IMR-90 (cell line): Measurements from ENCODE around the gene BRD4. TPM values are rescaled to one million over a fixed set of nuclear protein-coding genes. Genes with fewer than 3 reads are reported as not detected.

Experiments
- ATAC-seq: fragments of 200-7000 bp; cut with Tn5 transposase; 2 replicates; pipeline ENCODE4 v1.9.1; 2020; ENCODE audit warnings: low read depth, mild to moderate bottlenecking, moderate library complexity
- BruUV-seq: library from RNA; stranded (reverse); fragments of 400-500 nt; replicated peaks from 2 replicates; lab custom pipeline; 2021; lab: Mats Ljungman, UMichigan
- CTCF ChIA-PET: fragments of 300-600 bp; formaldehyde crosslinking; extraction: SDS; loops from one replicate; lab custom pipeline; 2021; ENCODE audit warnings: antibody characterized with exemption; lab: Yijun Ruan, JAX
- POLR2A ChIA-PET: fragments of 300-600 bp; sonication (Branson Sonifier 250); formaldehyde crosslinking; loops from one replicate; lab custom pipeline; 2022; ENCODE audit warnings: antibody characterized with exemption; ENCODE audit not compliant: unreplicated experiment; lab: Charles Lee
- DNase-seq: peaks from one replicate; pipeline ENCODE4 v3.0.0; 2013
- H2AFZ ChIP-seq: replicated peaks from 2 replicates; pipeline ENCODE3; 2013; ENCODE audit warnings: low read length, mild to moderate bottlenecking; ENCODE audit not compliant: poor library complexity
- H2AK5ac ChIP-seq: 2 replicates; pipeline ENCODE4 v1.6.1; 2013; ENCODE audit warnings: low read depth, low read length, inconsistent platforms
- H2AK9ac ChIP-seq: replicated peaks from 2 replicates; pipeline ENCODE3; 2013; ENCODE audit warnings: mild to moderate bottlenecking, low read depth, low read length, moderate library complexity; ENCODE audit not compliant: poor library complexity
- H2BK120ac ChIP-seq: 2 replicates; pipeline ENCODE4 v1.6.1; 2013; ENCODE audit warnings: low read depth, low read length, inconsistent platforms
- H2BK15ac ChIP-seq: 3 replicates; pipeline ENCODE4 v1.6.1; 2013; ENCODE audit warnings: low read depth, low read length, inconsistent platforms
- H2BK20ac ChIP-seq: 2 replicates; pipeline ENCODE4 v1.6.1; 2013; ENCODE audit warnings: low read depth, mild to moderate bottlenecking, inconsistent platforms, low read length, moderate library complexity
- H2BK5ac ChIP-seq: 2 replicates; pipeline ENCODE4 v1.6.1; 2013; ENCODE audit warnings: mild to moderate bottlenecking, low read depth, low read length, inconsistent platforms; ENCODE audit not compliant: poor library complexity, severe bottlenecking
- H3K14ac ChIP-seq: replicated peaks from 2 replicates; pipeline ENCODE4 v1.6.1; 2013; ENCODE audit warnings: low read depth, low read length, inconsistent platforms
- H3K18ac ChIP-seq: 2 replicates; pipeline ENCODE4 v1.6.1; 2013; ENCODE audit warnings: low read depth, low read length, control low read depth
- H3K23ac ChIP-seq: 2 replicates; pipeline ENCODE4 v1.6.1; 2013; ENCODE audit warnings: low read depth, low read length, inconsistent platforms
- H3K27ac ChIP-seq: 2 replicates; pipeline ENCODE4 v1.5.1; 2013; ENCODE audit warnings: mild to moderate bottlenecking, control low read depth, low read length; ENCODE audit not compliant: insufficient read depth
- H3K27me3 ChIP-seq: 2 replicates; pipeline ENCODE4 v1.6.1; 2013; ENCODE audit warnings: low read length; ENCODE audit not compliant: control insufficient read depth, insufficient read depth
- H3K36me3 ChIP-seq: 2 replicates; pipeline ENCODE4 v1.6.1; 2013; ENCODE audit warnings: low read length, mixed read lengths; ENCODE audit not compliant: control insufficient read depth, insufficient read depth
- H3K4ac ChIP-seq: 2 replicates; pipeline ENCODE4 v1.6.1; 2013; ENCODE audit warnings: low read depth, low read length, inconsistent platforms
- H3K4me1 ChIP-seq: 2 replicates; pipeline ENCODE4 v1.6.1; 2013; ENCODE audit warnings: low read length, mixed read lengths; ENCODE audit not compliant: control insufficient read depth, insufficient read depth
- H3K4me2 ChIP-seq: 2 replicates; pipeline ENCODE4 v1.6.1; 2013; ENCODE audit warnings: low read depth, mild to moderate bottlenecking, control low read depth, low read length, moderate library complexity
- H3K4me3 ChIP-seq: 2 replicates; pipeline ENCODE4 v1.5.1; 2013; ENCODE audit warnings: low read depth, mild to moderate bottlenecking, control low read depth, low read length, moderate library complexity; ENCODE audit not compliant: insufficient read depth
- H3K56ac ChIP-seq: 2 replicates; pipeline ENCODE4 v1.6.1; 2013; ENCODE audit warnings: low read length, inconsistent platforms; ENCODE audit not compliant: insufficient read depth; ENCODE audit errors: extremely low read depth
- H3K79me1 ChIP-seq, 2 experiments: 2 replicates each; pipeline ENCODE4 v1.6.1; 2013; ENCODE audit warnings: low read length in 2 of 2, inconsistent platforms in 1 of 2, low read depth in 1 of 2
- H3K9ac ChIP-seq: 2 replicates; pipeline ENCODE4 v1.6.1; 2013; ENCODE audit warnings: low read depth, low read length, control low read depth
- H3K9me1 ChIP-seq: 2 replicates; pipeline ENCODE4 v1.6.1; 2013; ENCODE audit warnings: low read length, inconsistent platforms; ENCODE audit not compliant: insufficient read depth
- H3K9me3 ChIP-seq: 2 replicates; pipeline ENCODE4 v1.6.1; 2013; ENCODE audit warnings: low read length; ENCODE audit not compliant: control insufficient read depth, insufficient read depth
- H4K20me1 ChIP-seq: 2 replicates; pipeline ENCODE4 v1.6.1; 2013; ENCODE audit warnings: low read length, inconsistent platforms; ENCODE audit not compliant: insufficient read depth
- H4K5ac ChIP-seq: 2 replicates; pipeline ENCODE4 v1.6.1; 2013; ENCODE audit warnings: mild to moderate bottlenecking, low read depth, low read length, control low read depth
- H4K8ac ChIP-seq, 2 experiments: 2 replicates each; pipeline ENCODE4 v1.6.1; 2013; ENCODE audit warnings: low read depth in 2 of 2, low read length in 2 of 2, control low read depth in 1 of 2, inconsistent platforms in 1 of 2
- H4K91ac ChIP-seq: 2 replicates; pipeline ENCODE4 v1.6.1; 2013; ENCODE audit warnings: low read depth, low read length, inconsistent platforms; ENCODE audit not compliant: insufficient read depth
- BHLHE40 ChIP-seq: fragments of 150-350 bp; IDR thresholded peaks from 2 replicates; pipeline ENCODE4 v1.6.1; 2016; ENCODE audit warnings: mild to moderate bottlenecking, low read depth, low read length
- CHD1 ChIP-seq: IDR thresholded peaks from 2 replicates; pipeline ENCODE4 v1.6.1; 2012; ENCODE audit warnings: low read depth, low read length, improper control_type of control experiment
- FOS ChIP-seq: fragments of 150-350 bp; IDR thresholded peaks from 2 replicates; pipeline ENCODE4 v1.6.1; 2016; ENCODE audit warnings: low read depth, low read length
- MAFK ChIP-seq: IDR thresholded peaks from 2 replicates; pipeline ENCODE4 v1.6.1; 2012; ENCODE audit warnings: low read depth, low read length, improper control_type of control experiment
- MAZ ChIP-seq: IDR thresholded peaks from 2 replicates; pipeline ENCODE4 v1.6.1; 2012; ENCODE audit warnings: low read depth, mild to moderate bottlenecking, low read length, improper control_type of control experiment, moderate library complexity, borderline replicate concordance
- MXI1 ChIP-seq: IDR thresholded peaks from 2 replicates; pipeline ENCODE4 v1.6.1; 2012; ENCODE audit warnings: low read depth, mild to moderate bottlenecking, low read length, moderate library complexity, borderline replicate concordance
- NFE2L2 ChIP-seq: fragments of 150-350 bp; IDR thresholded peaks from 2 replicates; pipeline ENCODE4 v1.6.1; 2016; ENCODE audit warnings: low read depth, mild to moderate bottlenecking, low read length
- POLR2A ChIP-seq: IDR thresholded peaks from 2 replicates; pipeline ENCODE4 v1.6.1; 2012; ENCODE audit warnings: mild to moderate bottlenecking, low read depth, low read length
- RAD21 ChIP-seq: IDR thresholded peaks from 2 replicates; pipeline ENCODE4 v1.6.1; 2012; ENCODE audit warnings: low read length, improper control_type of control experiment
- RCOR1 ChIP-seq: IDR thresholded peaks from 2 replicates; pipeline ENCODE4 v1.6.1; 2012; ENCODE audit warnings: mild to moderate bottlenecking, low read length, improper control_type of control experiment; ENCODE audit not compliant: insufficient replicate concordance
- RFX5 ChIP-seq: IDR thresholded peaks from 2 replicates; pipeline ENCODE4 v1.8.0; 2012; ENCODE audit warnings: low read depth, mild to moderate bottlenecking, low read length, moderate library complexity
- SMC3 ChIP-seq: fragments of 150-350 bp; IDR thresholded peaks from 2 replicates; pipeline ENCODE4 v1.6.1; 2016; ENCODE audit warnings: low read depth, mild to moderate bottlenecking, antibody characterized with exemption, low read length, moderate library complexity
- whole genome bisulfite sequencing, 2 experiments: methylation state at CpG; one replicate each; pipeline versions ENCODE4 v1.1.5 to v1.1.7; 2013; ENCODE audit warnings: missing lambda C conversion rate in 2 of 2; ENCODE audit not compliant: insufficient read length in 1 of 2; ENCODE audit errors: extremely low coverage in 2 of 2; 5-methylcytosine and 5-hydroxymethylcytosine counted together
- dilution Hi-C: fragments of 300-500 bp; cut with HindIII; formaldehyde crosslinking; loops from one replicate; pipeline ENCODE4 v1.14.3; 2018; ENCODE audit warnings: low sequenced_read_pairs; ENCODE audit not compliant: unreplicated experiment
- in situ Hi-C: fragments of 300-500 bp; cut with MboI; formaldehyde crosslinking; loops from 3 replicates; pipeline ENCODE4 v1.14.3; 2019; ENCODE audit warnings: low sequenced_read_pairs, inconsistent platforms, mixed read lengths
- intact Hi-C: fragments of 100-400 bp; cut with micrococcal nuclease; formaldehyde crosslinking; loops from 2 replicates; pipeline ENCODE4 v1.10.0; 2022
- polyA plus RNA-seq, 3 experiments: library from polyadenylated mRNA; depleted of rRNA; stranded (reverse); fragments of >200 nt; gene quantifications; 2 replicates each; pipeline ENCODE4 v1.2.3, GENCODE V29; 2012; ENCODE audit warnings: low replicate concordance in 1 of 3
- total RNA-seq: library from RNA; depleted of rRNA; stranded (reverse); fragments of >200 nt; gene quantifications from 2 replicates; pipeline ENCODE4 v1.2.3, GENCODE V29; 2012
- TF ChIP-seq, protein P1 (sequence below): conservative IDR thresholded peaks from 2 replicates; pipeline ENCODE4 v1.5.1; 2012; ENCODE audit warnings: mild to moderate bottlenecking, low read depth, low read length, improper control_type of control experiment
- TF ChIP-seq, protein P2 (sequence below): fragments of 150-350 bp; IDR thresholded peaks from 2 replicates; pipeline ENCODE4 v1.6.1; 2016; ENCODE audit warnings: low read depth, mild to moderate bottlenecking, low read length, moderate library complexity, borderline replicate concordance

Gene BRD4
- total and polyA plus RNA-seq, 2 of the 4 experiments (the other 2 are of a cell fraction): 7.0 to 21.1 TPM

DNA sequence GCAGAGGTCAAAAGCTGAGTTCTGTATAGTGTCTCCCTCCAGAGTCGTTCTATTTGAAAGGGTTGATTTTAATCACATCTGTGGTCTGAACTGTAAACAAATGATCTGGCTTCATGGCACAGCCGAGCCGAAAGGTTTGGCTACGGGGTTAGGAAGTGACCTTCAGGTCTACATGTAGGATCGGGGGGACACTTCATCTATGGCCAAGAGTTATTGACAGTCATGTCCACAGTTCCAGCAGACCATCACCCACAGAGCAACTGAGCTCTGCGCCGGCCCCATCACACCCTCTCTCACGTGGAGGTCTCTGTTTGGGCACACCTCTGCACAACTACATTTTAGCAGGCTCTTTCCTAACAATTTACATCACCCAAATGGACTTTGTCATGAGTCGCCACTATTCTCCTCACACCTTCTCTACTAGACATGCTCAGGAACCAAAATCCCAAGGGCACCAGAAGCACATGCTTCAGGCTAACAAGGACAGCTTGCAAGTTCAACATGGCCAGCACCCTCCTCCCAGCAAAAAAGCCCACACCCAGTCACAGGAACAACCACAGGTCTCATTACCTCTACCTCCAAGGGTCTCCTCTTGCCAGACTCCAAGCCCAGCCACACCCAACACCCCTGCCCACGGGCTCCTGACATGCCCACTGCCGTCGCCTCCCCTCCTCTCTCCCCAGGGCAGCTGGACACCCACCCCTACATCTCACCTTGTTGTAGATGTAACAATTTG is 64.0 kb downstream of the BRD4 start:
- Histone ChIP-seq H2AK5ac (no peak overlapping the region), H2AFZ (no peak overlapping the region), H3K18ac (no peak overlapping the region), H2BK15ac (no peak overlapping the region), H4K91ac (no peak overlapping the region), H3K79me1 (peaks cover 29 to 99% of the 10 kb centered on the region in 2 experiments), H2BK20ac (no peak overlapping the region), H3K56ac (no peak overlapping the region), H3K4me3 (no peak overlapping the region), H4K8ac (no peak overlapping the region), H3K23ac (no peak overlapping the region; the same call in 1 of the 2 replicates), H3K9me3 (no peaks in the 10 kb centered on the region), H2BK5ac (no peak overlapping the region), H3K9ac (no peak overlapping the region), H3K27ac (no peak overlapping the region), H3K27me3 (no peaks in the 10 kb centered on the region), H3K4me2 (no peak overlapping the region), H3K4me1 (peaks cover 31% of the 10 kb centered on the region), H3K9me1 (peaks cover 67% of the 10 kb centered on the region), H3K4ac (no peak overlapping the region), H2AK9ac (no peak overlapping the region), H4K20me1 (peaks cover 100% of the 10 kb centered on the region), H2BK120ac (no peak overlapping the region), H3K14ac (no peak overlapping the region), H4K5ac (no peak overlapping the region), H3K36me3 (peaks cover 72% of the 10 kb centered on the region)
- dilution Hi-C loops: no loop called here
- intact Hi-C loops: no loop called here
- in situ Hi-C loops: no loop called here
- peak; percentile 5; the same call in 1 of the 2 replicates for ATAC-seq
- no peak for TF ChIP-seq NFE2L2
- TF ChIP-seq, protein P1, sequence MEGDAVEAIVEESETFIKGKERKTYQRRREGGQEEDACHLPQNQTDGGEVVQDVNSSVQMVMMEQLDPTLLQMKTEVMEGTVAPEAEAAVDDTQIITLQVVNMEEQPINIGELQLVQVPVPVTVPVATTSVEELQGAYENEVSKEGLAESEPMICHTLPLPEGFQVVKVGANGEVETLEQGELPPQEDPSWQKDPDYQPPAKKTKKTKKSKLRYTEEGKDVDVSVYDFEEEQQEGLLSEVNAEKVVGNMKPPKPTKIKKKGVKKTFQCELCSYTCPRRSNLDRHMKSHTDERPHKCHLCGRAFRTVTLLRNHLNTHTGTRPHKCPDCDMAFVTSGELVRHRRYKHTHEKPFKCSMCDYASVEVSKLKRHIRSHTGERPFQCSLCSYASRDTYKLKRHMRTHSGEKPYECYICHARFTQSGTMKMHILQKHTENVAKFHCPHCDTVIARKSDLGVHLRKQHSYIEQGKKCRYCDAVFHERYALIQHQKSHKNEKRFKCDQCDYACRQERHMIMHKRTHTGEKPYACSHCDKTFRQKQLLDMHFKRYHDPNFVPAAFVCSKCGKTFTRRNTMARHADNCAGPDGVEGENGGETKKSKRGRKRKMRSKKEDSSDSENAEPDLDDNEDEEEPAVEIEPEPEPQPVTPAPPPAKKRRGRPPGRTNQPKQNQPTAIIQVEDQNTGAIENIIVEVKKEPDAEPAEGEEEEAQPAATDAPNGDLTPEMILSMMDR: no peak
- no peak for TF ChIP-seq BHLHE40
- TF ChIP-seq FOS: no peak
- no peak for TF ChIP-seq RFX5
- no peak for TF ChIP-seq CHD1
- no peak for TF ChIP-seq RCOR1
- TF ChIP-seq SMC3: no peak
- TF ChIP-seq POLR2A: no peak
- TF ChIP-seq RAD21: no peak
- TF ChIP-seq, protein P2, sequence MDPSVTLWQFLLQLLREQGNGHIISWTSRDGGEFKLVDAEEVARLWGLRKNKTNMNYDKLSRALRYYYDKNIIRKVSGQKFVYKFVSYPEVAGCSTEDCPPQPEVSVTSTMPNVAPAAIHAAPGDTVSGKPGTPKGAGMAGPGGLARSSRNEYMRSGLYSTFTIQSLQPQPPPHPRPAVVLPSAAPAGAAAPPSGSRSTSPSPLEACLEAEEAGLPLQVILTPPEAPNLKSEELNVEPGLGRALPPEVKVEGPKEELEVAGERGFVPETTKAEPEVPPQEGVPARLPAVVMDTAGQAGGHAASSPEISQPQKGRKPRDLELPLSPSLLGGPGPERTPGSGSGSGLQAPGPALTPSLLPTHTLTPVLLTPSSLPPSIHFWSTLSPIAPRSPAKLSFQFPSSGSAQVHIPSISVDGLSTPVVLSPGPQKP: no peak
- TF ChIP-seq MAZ: no peak
- TF ChIP-seq MAFK: no peak
- no peak for TF ChIP-seq MXI1
- 71% methylated on average over 4 of the region's 12 CpGs; no CpG with 5 or more reads in 1 of the 2 experiments for WGBS, 2 experiments
- POLR2A ChIA-PET: no interaction called here
- CTCF ChIA-PET: interaction anchor here (0.7 kb wide), 1 partner anchor 12 kb away, joined by 3 read pairs; no protein-coding TSS in a partner anchor
- no peak for DNase-seq
- no TSS peak for BruUV-seq
